ENCODE measurements around the gene ADAMTS16.

DNA sequence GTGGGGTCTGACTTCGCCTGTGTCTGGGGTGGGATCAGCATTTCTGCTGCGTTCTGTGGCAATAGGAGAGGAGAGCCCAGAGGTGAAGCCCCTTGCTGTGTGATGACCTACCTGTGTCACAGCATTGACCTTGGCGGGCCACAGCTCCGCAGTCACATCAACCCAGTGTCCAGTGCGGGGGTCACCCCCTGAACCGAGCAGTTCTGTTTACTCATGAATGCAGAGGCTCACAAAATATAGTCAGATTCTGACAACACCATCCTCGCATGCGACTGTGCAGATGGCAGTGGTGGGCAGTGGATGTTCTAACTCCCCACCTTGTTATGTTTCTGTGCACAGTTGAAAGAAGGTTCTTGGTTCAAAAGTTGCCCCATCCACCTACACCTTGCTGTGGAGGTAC is 100.1 kb downstream of the ADAMTS16 start:
- TF ChIP-seq GATA2 (IDR thresholded peaks at IDR 0.05; ENCODE audit: low read depth, low read length) (no peak), GATA3 (IDR thresholded peaks at IDR 0.05; ENCODE audit: low read depth, low read length) (no peak)

All from SH-SY5Y (cell line).